Activated CD4-positive, alpha-beta T cell treated with anti-CD3 and anti-CD28 coated beads, Interleukin-2, amount 10 ng/mL, durations not matched to agents 24 days and 14 days (primary cell): Measurements from ENCODE around the gene SLAMF8. TPM values are rescaled to one million over a fixed set of nuclear protein-coding genes. Genes with fewer than 3 reads are reported as not detected.
A peak's percentile ranks its signal among the peaks of the same experiment; 100 is the strongest.

Source experiments
- DNase-seq: peaks from one replicate; pipeline ENCODE4 v3.0.0; 2022
- H3K27ac Mint-ChIP-seq: one replicate; pipeline ENCODE4 v1.8.0; 2022; ENCODE audit warnings: mild to moderate bottlenecking, mixed read lengths
- H3K27me3 Mint-ChIP-seq: one replicate; pipeline ENCODE4 v1.8.0; 2022; ENCODE audit warnings: mixed read lengths
- H3K36me3 Mint-ChIP-seq: one replicate; pipeline ENCODE4 v1.8.0; 2022; ENCODE audit warnings: low read depth, mild to moderate bottlenecking, mixed read lengths
- H3K4me1 Mint-ChIP-seq: one replicate; pipeline ENCODE4 v1.8.0; 2021; ENCODE audit warnings: mixed read lengths
- H3K4me3 Mint-ChIP-seq: one replicate; pipeline ENCODE4 v1.8.0; 2022; ENCODE audit warnings: mild to moderate bottlenecking, moderate library complexity, mixed read lengths
- H3K9me3 Mint-ChIP-seq: one replicate; pipeline ENCODE4 v1.8.0; 2021; ENCODE audit warnings: mixed read lengths
- intact Hi-C: fragments of 100-400 bp; cut with micrococcal nuclease; formaldehyde crosslinking; loops from one replicate; pipeline ENCODE4 v1.15.1; 2023
- total RNA-seq: library from RNA; stranded (reverse); gene quantifications from 2 replicates; pipeline ENCODE4 v1.2.3, GENCODE V29; 2022

Gene SLAMF8
- total RNA-seq, 1 donor from 2014 or later: 1.1 TPM

DNA sequence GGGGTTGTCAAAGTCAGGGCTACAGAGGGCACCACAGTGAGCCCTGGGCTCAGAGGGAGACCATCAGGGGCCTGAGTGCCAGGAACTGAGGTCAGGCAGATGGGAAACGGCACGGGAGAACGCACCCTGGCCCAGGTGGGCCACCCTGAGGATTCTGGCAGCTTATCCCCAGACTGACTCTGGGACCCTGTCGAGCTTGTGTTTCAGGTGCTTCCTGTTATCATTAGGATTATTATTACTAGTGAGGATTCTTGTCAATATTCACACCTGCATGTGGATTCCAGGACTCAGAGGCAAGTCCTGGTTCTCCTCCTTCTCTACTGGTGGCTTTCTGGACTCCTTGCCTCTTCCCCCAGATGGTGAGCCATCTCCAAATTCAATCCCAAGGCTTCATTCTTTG, 20.6 kb downstream of the SLAMF8 start:
- DNase-seq: no peak
- peaks cover 47% of the 10 kb centered on the region for H3K27me3 Mint-ChIP-seq
- peaks cover 6% of the 10 kb centered on the region for H3K4me1 Mint-ChIP-seq
- intact Hi-C loops: no loop called here
- H3K27ac Mint-ChIP-seq: no peak overlapping the region
- no peak overlapping the region for H3K4me3 Mint-ChIP-seq
- H3K36me3 Mint-ChIP-seq: no peaks in the 10 kb centered on the region
- no peaks in the 10 kb centered on the region for H3K9me3 Mint-ChIP-seq

DNA sequence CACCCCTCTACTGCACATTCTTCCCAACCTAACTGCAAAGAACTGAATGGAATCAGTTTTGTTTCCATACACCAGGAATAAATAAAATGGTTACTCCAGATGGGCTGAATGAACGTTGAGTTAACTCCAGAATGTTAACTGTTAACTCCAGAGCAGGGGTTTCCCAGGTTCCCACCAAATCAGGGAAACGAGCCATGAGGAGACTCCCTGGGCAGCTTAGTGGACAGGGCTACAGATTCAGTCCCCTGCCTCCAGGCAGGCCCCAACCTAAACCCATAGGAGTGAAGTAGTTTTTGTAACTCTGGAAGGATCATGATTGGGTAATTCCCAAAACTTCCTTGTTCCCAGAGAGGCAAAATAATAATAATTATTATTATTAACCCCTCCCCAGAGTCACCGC, 21.7 kb downstream of the SLAMF8 start:
- Mint-ChIP-seq H3K36me3 (no peaks in the 10 kb centered on the region), H3K9me3 (no peaks in the 10 kb centered on the region), H3K27me3 (peaks cover 51% of the 10 kb centered on the region), H3K4me3 (no peak overlapping the region), H3K4me1 (peaks cover 6% of the 10 kb centered on the region), H3K27ac (no peak overlapping the region)
- DNase-seq: no peak
- intact Hi-C loops: no loop called here

DNA sequence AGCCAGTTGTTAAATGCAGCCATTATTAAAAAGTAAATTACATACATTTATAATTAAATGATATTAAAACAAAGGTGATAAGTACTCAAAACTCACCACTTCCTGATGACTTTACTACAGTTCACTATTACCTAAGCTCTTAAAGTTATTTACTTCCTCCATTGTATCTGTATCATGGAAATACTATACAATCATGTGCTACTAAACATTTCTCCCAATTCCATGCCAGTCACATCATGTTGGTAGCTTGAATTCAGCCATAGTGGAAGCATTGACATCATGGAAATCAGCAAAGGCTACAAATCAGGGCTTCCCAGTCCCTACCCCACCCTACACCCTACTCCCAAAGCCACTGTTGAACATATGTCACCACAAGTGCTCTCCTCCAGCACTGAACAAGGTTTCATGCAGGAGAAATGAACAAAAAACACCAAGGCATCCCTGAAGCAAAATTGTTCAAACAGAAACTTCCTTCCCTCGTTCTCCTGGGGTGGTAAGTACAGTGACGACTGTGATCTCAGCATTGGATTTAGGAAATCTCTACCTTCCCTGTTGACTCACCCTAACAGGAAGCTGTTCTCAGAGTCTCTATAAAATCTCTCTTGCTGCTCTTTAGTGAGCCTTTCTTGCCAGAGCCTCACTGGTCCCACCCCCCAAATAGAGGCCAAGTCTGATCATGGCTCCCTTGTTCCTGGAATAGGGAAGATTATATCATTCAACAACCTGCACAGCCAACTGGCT, 23.1 kb downstream of the SLAMF8 start:
- Mint-ChIP-seq H3K27ac (no peak overlapping the region), H3K9me3 (no peaks in the 10 kb centered on the region), H3K4me3 (no peak overlapping the region), H3K27me3 (peaks cover 43% of the 10 kb centered on the region), H3K36me3 (no peaks in the 10 kb centered on the region), H3K4me1 (peaks cover 11% of the 10 kb centered on the region)
- no peak for DNase-seq
- intact Hi-C loops: loop anchor here (5.0 kb wide), 1 partner anchor 43 kb away; no protein-coding TSS in a partner anchor

DNA sequence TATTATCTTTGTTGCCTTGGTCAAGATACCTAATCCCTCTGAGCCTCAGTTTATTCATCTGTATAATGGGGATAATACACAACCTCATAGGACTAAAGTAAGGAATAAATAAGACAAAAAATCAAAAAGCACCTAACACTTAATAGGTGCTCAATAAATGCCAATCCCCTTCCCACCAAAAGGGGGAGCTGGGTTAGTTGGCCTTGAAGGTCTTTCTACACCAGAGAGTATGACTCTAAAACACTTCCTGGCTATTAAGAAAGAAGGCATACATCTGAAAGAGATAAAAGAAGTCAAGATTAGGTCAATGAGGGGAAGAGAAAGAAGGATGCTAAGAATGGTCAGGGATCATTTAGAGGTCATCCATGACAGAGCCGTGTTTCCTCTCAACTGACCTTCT, 24.7 kb downstream of the SLAMF8 start:
- Mint-ChIP-seq H3K4me1 (peaks cover 15% of the 10 kb centered on the region), H3K36me3 (no peaks in the 10 kb centered on the region), H3K4me3 (no peak overlapping the region), H3K9me3 (no peaks in the 10 kb centered on the region), H3K27ac (no peak overlapping the region), H3K27me3 (peaks cover 42% of the 10 kb centered on the region)
- intact Hi-C loops: loop anchor here (5.0 kb wide), 1 partner anchor 41 kb away; no protein-coding TSS in a partner anchor
- no peak for DNase-seq

DNA sequence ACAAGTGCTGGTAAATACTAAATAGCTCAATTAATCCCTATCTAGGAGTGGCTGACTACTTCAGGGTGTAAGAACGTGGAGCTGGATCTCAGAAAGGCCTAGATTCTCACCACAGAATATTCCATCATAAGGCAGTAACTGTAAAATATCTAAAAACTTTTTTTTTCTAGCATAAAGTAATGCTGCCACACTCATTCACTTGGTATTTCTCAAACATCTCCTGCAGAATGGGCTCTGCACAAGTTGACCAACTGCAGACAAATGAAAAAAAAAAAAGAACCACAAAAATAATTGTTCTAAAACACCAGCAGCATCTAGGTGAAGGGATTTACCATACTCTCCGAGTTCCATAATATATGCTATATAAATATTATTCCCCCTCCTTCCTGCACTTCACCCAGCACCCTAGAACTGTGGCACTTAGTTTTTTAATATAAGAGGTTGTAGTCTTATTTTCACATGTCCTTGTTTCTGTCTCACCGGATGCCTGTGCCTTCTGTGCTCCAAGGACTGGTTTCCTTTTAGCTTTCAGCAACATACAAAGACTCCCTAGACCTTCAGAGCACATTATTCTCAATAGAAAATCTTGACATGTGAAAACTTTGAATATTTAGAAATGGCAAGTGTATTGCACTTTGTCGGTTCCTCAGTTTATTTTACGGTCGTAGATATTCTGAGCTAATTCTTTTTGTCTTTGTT, 26.9 kb downstream of the SLAMF8 start:
- no peak for DNase-seq
- intact Hi-C loops: loop anchor here (5.0 kb wide), 1 partner anchor 39 kb away; no protein-coding TSS in a partner anchor

DNA sequence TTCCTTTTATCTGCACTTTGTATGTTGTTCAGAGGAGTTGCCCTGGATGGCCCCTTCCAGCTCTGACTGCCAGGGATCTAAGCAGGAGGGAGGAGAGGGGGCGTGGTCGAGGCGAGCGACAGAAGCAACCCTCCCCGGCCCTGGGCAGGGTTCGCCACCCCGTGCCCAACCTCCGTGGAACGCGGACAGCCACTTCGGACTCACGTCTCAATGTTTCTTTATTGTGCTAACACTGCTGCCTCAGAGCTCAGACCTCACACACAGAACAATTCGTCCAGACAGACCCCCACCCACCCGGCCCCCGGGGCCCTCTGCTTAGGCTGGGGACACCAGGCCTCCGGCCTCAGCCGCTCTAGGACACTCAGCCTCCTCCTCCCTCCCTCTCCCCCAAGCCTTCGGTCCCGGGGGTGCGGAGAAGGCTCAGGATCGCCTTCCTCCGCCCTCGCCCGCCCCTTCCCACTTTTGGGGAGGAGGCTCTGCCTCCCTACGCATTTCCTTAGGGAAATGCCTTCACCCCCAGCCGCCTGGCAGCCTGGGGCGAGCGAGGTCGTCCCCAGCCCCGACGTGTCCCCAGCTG, 27.5 kb downstream of the SLAMF8 start:
- H3K27ac Mint-ChIP-seq: peak overlapping the region; percentile 23
- H3K4me1 Mint-ChIP-seq: peaks cover 14% of the 10 kb centered on the region
- H3K36me3 Mint-ChIP-seq: no peaks in the 10 kb centered on the region
- H3K9me3 Mint-ChIP-seq: no peaks in the 10 kb centered on the region
- intact Hi-C loops: loop anchor here (5.0 kb wide), 1 partner anchor 38 kb away; no protein-coding TSS in a partner anchor
- peak overlapping the region; percentile 84 for H3K4me3 Mint-ChIP-seq
- DNase-seq: peak; percentile 60
- peaks cover 36% of the 10 kb centered on the region for H3K27me3 Mint-ChIP-seq

More for the DNA sequence above, 26.9 kb downstream of the SLAMF8 start:
- Mint-ChIP-seq H3K27ac (no peak overlapping the region), H3K4me1 (peaks cover 14% of the 10 kb centered on the region), H3K27me3 (peaks cover 39% of the 10 kb centered on the region), H3K4me3 (peak overlapping the region; percentile 84), H3K36me3 (no peaks in the 10 kb centered on the region), H3K9me3 (no peaks in the 10 kb centered on the region)

DNA sequence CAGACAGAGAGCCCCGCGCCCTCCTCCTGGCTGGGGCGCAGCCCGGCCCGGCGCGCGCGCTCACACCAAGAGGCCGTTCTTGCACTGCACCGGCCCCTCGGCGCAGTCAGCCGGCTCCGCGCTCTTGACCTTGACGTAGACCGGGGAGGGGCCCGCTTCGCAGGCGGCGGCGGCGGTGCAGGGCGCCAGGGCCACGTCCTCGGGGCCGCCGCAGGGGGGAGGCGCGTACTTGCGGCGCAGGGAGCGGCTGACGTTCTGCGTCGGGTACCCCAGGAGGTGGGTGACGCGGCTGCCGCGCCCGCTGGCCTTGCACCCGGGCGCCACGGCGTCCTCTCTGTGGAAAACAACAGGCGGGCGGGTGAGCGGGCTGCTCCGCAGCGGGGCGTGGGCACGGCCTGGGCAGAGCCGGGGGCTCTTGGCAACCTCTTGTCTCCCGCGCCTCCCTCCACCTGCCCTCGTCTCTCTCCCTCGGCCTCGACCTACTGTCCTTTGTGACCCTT, 28.1 kb downstream of the SLAMF8 start:
- peak; percentile 91 for DNase-seq
- intact Hi-C loops: loop anchor here (5.0 kb wide), 1 partner anchor 38 kb away; no protein-coding TSS in a partner anchor
- Mint-ChIP-seq H3K27me3 (peaks cover 36% of the 10 kb centered on the region), H3K36me3 (no peaks in the 10 kb centered on the region), H3K4me3 (peak overlapping the region; percentile 84), H3K27ac (no peak overlapping the region), H3K4me1 (peaks cover 14% of the 10 kb centered on the region), H3K9me3 (no peaks in the 10 kb centered on the region)

DNA sequence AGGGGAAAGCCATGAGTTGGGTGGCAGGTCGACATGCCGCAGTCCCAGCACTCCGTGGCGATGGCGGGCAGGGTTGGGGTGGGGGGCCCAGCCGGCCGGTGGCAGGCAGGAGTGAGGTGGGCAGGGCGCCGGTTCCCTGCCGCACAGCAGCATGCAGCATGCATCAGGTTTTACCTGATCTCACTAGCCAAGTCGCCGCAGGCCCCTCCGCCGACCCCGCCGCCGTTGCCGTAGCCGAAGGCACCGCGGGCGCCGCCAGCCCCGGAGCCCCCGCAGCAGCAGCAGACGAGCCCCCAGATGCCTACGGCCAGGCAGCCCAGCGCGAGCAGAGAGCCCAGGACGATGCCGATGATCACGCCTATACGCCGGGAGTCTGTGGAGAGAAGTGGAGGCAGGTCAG, 29.0 kb downstream of the SLAMF8 start:
- peaks cover 13% of the 10 kb centered on the region for H3K4me1 Mint-ChIP-seq
- no peak for DNase-seq
- peak overlapping the region; percentile 13 for H3K4me3 Mint-ChIP-seq
- no peak overlapping the region for H3K27ac Mint-ChIP-seq
- H3K27me3 Mint-ChIP-seq: peaks cover 29% of the 10 kb centered on the region
- H3K9me3 Mint-ChIP-seq: no peaks in the 10 kb centered on the region
- intact Hi-C loops: no loop called here
- H3K36me3 Mint-ChIP-seq: no peaks in the 10 kb centered on the region

DNA sequence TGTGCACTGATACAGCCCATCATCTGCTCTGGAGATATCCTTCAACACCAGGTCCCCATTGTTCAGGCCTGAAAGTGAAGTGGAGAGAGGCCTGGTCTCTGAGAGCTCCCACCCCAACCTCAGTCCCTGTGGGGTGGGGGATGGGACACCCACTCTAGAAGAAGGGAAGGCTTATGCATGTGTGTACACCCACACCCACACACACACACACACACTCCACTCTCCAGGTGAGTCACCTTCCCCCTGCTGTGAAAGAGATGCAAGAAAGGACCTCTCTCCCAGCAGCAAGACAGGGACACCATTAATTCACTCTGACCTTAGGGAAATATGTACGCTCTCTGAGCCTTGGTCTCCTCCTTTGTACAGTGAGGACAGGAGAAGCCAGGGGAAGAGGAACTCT, 29.9 kb downstream of the SLAMF8 start:
- Mint-ChIP-seq H3K9me3 (no peaks in the 10 kb centered on the region), H3K36me3 (no peaks in the 10 kb centered on the region), H3K27me3 (peaks cover 21% of the 10 kb centered on the region), H3K4me1 (peaks cover 13% of the 10 kb centered on the region), H3K27ac (no peak overlapping the region), H3K4me3 (no peak overlapping the region)
- no peak for DNase-seq
- intact Hi-C loops: no loop called here

DNA sequence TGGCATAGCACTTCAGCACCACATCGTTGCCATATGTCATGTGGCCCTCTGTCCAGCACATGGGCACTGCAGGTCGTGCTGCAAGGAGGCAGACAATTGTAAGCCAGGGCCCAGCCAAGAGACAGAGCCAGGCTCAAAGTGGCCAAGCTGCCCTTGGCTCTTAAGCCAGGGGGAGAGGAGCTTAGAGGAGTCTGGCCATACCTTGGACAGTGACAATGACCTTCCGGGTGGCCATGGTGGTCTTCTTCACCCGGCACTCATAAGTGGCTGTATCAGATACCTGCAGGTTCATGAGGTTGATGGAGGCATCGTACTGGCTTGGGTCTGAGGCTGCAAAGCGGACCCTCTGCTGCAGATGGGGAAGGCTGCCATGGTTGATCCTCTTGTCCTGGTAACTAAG, 31.2 kb downstream of the SLAMF8 start:
- no peak overlapping the region for H3K4me3 Mint-ChIP-seq
- H3K9me3 Mint-ChIP-seq: no peaks in the 10 kb centered on the region
- H3K36me3 Mint-ChIP-seq: no peaks in the 10 kb centered on the region
- H3K27me3 Mint-ChIP-seq: peaks cover 17% of the 10 kb centered on the region
- H3K27ac Mint-ChIP-seq: no peak overlapping the region
- peaks cover 13% of the 10 kb centered on the region for H3K4me1 Mint-ChIP-seq
- intact Hi-C loops: no loop called here
- no peak for DNase-seq

DNA sequence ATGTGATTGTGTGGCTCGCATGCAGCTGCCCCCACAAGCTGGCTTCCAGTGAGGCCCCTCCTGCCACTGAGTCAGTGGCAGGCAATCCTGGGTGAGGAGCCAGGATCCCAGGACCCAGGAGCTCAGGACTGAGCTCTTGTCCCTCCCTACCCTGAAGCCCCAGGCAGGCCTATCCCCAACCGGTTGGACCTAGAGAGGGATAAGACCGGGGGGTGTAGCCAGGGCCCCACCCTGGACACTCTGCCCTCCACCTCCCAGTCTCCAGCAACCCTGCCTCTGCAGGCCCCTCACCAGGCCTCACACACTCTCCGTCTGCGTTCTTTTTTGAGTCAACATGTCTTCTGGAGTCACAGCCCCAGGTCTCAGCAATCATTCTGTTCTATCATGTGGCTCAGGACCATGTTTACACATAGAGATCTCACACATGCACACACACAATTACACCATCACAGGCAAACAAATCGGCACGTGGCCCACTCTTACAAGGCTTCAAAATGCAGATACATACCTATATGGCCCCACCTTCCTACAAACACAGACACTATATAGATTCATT, 33.2 kb downstream of the SLAMF8 start:
- DNase-seq: no peak
- Mint-ChIP-seq H3K27ac (no peak overlapping the region), H3K9me3 (no peaks in the 10 kb centered on the region), H3K4me3 (no peak overlapping the region), H3K36me3 (no peaks in the 10 kb centered on the region), H3K27me3 (peaks cover 11% of the 10 kb centered on the region), H3K4me1 (peaks cover 11% of the 10 kb centered on the region)
- intact Hi-C loops: no loop called here

DNA sequence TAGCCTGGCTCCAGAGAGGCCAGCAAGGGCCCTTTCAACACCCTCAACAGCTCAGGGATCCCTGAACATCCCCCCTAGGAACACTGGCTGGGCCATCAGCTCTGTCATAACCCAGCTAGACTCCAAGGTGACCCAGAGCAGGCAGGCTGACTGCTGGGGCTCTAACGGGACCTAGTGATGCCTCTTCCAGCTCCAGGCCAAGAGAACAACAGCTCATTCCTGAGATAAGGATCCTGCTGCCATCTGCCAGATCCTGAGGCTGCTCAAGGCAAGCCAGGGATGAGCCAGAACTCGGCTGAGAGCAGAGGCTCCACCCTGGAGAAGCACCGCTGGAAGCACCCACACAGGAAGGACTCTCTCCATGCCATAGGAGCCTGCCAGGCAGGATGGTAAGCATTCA, 33.8 kb downstream of the SLAMF8 start:
- no peaks in the 10 kb centered on the region for H3K9me3 Mint-ChIP-seq
- no peak overlapping the region for H3K27ac Mint-ChIP-seq
- H3K36me3 Mint-ChIP-seq: no peaks in the 10 kb centered on the region
- peaks cover 7% of the 10 kb centered on the region for H3K4me1 Mint-ChIP-seq
- intact Hi-C loops: no loop called here
- H3K4me3 Mint-ChIP-seq: no peak overlapping the region
- peaks cover 6% of the 10 kb centered on the region for H3K27me3 Mint-ChIP-seq
- DNase-seq: no peak

DNA sequence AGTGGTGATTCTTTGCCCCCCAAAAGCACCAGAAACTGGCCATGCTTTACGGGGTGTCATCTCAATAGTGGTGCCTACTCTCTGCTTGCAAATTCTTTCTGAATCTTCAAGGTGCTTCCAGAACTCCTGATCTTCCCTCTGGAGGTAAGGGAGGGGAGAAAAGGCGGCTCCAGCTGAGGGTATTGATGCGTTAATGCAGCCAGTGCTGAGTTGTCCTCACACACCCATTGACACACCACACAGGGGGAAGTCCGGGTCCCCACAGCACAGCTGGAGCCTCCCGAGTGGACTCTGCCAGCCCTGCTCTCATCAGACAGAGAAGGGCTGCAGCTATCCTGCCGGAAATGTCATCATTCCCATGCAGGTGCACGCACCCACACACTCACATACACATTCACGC, 34.5 kb downstream of the SLAMF8 start:
- intact Hi-C loops: no loop called here
- H3K27me3 Mint-ChIP-seq: peaks cover 6% of the 10 kb centered on the region
- H3K27ac Mint-ChIP-seq: no peak overlapping the region
- peaks cover 7% of the 10 kb centered on the region for H3K4me1 Mint-ChIP-seq
- H3K36me3 Mint-ChIP-seq: no peaks in the 10 kb centered on the region
- H3K9me3 Mint-ChIP-seq: no peaks in the 10 kb centered on the region
- DNase-seq: no peak
- no peak overlapping the region for H3K4me3 Mint-ChIP-seq

DNA sequence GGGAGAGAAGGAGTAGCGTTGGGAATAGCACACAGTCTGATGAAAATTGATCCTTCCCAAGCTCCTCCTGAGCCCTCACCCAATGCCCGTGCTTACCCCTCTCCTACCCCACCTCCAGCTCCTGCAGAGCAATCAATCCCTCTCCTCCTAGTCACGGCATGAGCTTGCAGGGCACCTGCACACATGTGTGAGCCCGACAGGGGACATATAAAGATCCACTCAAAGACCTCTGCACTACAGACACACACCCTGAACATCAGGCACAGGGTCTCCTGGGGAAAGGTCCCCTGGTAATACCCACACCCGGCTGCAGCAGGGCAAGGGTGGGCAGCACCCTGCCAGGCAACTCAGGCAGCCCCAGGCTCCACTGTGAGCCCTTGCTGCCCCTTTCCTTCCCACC, 35.4 kb downstream of the SLAMF8 start:
- Mint-ChIP-seq H3K27ac (no peak overlapping the region), H3K27me3 (peaks cover 7% of the 10 kb centered on the region), H3K4me1 (peaks cover 12% of the 10 kb centered on the region), H3K36me3 (no peaks in the 10 kb centered on the region), H3K9me3 (no peaks in the 10 kb centered on the region), H3K4me3 (no peak overlapping the region)
- DNase-seq: no peak
- intact Hi-C loops: no loop called here
